Kidney capillary endothelial cell (primary cell): Measurements from ENCODE around the gene SHLD3.
A peak's percentile ranks its signal among the peaks of the same experiment; 100 is the strongest.
"Not testable (repeated sequence)": the region's sequence is repeated elsewhere in the genome, so short reads cannot be mapped to it uniquely, and the experiment has no call there.

ENCODE experiments used
- DNase-seq: peaks from one replicate; pipeline ENCODE4 v3.0.0-alpha.2; 2018; ENCODE audit warnings: low spot score

SHLD3 gene

DNA sequence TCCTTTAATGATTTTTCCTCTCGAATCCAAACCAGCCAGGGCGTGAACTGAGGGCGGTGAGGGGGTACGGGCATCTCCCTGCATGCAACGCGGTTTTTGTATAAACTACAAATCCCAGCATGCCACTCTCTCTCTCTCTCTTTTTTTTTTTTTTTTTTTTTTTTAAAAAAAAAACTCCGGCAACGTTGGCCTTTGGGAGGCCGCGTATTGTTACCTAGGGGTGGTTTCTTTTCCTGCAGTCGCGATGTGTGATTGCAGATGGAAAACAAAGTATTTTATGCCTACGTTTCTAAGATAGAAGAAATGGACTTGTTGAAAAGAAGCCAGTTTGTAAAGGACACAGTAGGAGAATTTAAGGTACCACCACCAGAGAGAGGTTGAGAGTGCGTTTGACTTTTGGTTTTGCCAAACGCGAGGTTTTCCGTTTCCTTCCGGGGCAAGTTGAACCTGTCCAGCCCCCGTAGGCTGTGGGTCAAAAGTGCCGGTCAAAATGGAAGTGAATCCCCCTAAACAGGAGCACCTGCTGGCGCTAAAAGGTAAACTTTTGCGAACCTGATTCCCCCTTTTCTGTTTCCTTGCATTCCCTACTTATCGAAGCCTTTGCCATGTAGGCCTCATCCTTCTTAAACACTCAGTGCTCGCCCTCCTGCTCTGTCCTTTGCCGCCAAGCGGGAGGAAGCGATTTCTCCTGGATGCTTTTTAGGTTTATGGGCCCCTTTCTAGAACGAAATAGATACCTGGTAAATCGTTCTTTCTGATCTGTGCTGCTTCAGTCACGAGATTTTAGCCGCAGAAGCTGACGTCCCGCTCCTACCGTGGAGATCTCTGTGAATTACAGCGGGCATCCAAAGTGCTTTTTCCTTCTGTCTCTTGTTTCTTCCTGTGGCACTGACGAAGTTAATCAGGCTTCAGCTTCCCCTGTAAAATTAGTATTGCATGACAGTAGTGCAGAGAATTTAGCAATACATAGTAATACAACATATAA is at the start of gene SHLD3, which contains the start of gene TRAPPC13:
SHLD3 (plus strand) TSS at position 457 of the 985 bp plus-strand sequence. CDS start 4,561 bp downstream, outside the sequence.
TRAPPC13 (plus strand) TSS at position 457 of the 985 bp plus-strand sequence; CDS start at position 491, 34 bp downstream.
- DNase-seq, result peak; percentile 76

GRCh38 chr5:65577141-65577540 is 47.7 kb upstream of the SHLD3 start:
- no peak for DNase-seq

GRCh38 chr5:65588694-65589093 is 36.1 kb upstream of the SHLD3 start:
- peak; percentile 10 for DNase-seq

GRCh38 chr5:65601761-65602160 is 23.1 kb upstream of the SHLD3 start:
- DNase-seq, result not testable (repeated sequence)

DNA sequence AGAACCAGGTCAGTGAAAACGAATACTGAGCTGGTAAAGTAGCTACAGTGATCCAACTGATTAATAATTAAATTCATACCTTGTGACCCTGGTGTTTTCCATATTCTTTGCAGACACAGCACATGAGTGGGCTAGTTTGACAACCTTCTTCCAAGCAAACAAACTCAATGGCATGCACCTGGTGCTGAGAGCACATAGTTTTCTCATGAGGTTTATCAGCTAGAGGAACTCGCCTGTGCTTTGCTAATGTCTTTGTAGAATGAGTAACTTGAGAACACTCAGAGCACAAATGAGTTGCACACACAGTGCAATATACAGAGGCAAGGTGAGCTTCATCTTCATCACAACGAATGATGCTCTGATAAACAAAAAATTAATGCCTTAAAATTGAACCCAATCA is 13.3 kb upstream of the SHLD3 start:
- no peak for DNase-seq

DNA sequence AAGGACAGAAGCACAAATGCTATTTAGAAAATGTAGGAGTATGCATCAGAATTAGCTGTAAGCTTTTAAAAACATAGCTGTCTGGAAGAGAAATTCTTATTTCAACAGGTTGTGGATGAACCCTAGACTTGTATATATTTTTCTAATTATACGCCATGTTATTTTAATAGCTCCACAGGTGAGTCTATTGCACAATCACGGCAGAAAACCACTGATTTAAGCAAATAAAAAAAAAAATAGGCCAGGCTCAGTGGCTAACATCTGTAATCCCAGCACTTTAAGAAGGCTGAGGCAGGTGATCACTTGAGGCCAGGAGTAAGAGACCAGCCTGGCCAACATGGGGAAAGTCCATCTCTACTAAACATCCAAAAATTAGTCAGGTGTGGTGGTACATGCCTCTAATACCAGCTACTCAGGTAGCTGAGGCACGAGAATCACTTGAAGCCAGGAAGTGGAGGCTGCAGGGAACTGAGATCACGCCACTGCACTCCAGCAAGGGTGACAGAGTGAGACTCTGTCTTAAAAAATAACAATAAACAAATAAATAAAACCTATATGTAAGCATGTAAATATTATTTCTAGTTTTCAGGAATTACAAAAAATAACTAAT is 12.4 kb upstream of the SHLD3 start:
- DNase-seq, result no peak

DNA sequence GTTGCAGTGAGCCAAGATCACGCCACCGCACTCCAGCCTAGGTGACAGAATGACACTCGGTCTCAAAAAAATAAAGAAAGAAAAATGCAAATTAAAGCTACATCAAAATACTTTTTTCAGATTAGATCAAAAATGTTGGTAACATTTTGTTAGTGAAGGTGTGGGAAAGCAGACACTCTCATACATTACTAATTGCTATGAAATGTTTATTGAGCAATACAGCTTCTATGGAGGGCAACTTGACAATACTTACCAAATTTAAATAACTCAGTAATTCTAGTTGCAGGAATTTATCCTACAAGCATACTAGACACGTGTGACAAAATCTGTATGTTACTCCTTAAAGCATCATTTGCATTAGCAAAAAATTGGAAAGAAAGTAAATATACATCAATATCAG is 4.8 kb upstream of the SHLD3 start:
- DNase-seq, result no peak

- not testable (repeated sequence) for DNase-seq
These were observed 2.9 kb upstream of the SHLD3 start for GRCh38 chr5:65621961-65622360.

GRCh38 chr5:65623482-65623881 is 1.3 kb upstream of the SHLD3 start:
- peak; percentile 1 for DNase-seq

DNA sequence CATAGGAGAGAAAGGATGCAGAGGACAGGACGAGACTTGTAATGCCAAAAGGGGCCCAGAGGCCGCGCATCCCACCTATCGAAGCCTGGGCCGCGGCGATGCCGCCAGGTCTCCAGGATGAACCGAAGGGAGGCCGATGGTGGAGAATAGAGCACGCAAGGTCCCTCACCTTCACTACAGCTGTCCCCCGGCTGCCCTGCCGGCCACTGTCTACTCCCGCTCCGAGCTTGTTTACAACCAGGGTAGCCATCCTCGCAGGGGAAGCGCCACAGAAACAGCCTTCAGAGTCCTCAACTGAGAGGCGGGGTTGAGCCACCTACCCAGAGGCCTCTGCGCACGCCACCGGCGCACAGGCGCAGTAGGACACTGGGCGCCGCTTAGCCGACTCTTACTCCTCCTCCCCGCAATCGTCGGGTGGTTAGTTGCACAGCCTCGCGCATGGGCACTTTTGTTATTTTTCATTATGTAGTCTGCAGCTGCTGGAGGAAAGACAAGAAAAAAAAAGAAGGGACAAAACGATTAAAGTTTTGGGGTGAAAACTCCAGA is 729 bp upstream of the SHLD3 start, which contains the start of gene TRIM23:
TRIM23 (minus strand) TSS at position 309 of the 546 bp plus-strand sequence; CDS start at position 250, 59 bp downstream.
- DNase-seq, result peak; percentile 95

DNA sequence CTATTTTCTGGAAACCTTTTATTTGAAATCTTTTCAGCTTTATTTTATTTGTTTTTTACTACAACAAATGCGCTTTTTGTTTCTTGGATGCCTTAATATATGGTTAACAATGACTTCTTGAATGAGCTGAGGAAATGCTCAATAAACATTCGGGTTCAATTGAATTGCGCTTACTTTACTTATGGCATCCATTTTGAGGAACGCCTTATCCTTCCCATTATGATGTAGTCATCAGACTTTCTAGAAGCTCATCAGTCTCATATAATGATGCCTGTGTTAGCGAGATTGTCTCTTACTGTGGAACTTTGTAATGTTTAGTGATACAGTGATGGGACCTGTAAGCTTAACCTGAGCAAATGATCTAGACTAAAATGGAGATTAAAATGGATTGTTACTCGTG is 916 bp downstream of the SHLD3 start:
- DNase-seq, result no peak

GRCh38 chr5:65630981-65631380 is 6.2 kb downstream of the SHLD3 start:
- no peak for DNase-seq

DNA sequence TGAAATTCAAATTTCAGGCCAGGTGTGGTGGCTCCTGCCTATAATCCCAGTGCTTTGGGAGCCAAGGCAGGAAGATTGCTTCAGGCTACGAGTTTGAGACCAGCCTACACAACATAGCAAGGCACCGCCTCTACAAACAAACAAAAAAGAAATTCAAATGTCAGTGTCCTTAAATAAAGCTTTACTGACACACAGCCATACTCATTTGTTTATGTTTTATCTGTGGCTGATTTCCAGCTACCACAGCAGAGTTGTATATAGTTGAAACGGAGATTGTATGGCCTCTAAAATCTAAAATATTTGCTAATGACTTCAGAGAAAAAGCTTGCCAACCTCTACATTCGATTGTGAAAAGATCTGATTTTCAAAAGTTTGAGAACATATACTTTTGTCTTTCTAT is 15.4 kb downstream of the SHLD3 start:
- DNase-seq, result no peak

- no peak for DNase-seq
These were observed 22.1 kb downstream of the SHLD3 start for GRCh38 chr5:65646938-65647337.

- no peak for DNase-seq
These were observed 23.1 kb downstream of the SHLD3 start for GRCh38 chr5:65647941-65648340.

DNA sequence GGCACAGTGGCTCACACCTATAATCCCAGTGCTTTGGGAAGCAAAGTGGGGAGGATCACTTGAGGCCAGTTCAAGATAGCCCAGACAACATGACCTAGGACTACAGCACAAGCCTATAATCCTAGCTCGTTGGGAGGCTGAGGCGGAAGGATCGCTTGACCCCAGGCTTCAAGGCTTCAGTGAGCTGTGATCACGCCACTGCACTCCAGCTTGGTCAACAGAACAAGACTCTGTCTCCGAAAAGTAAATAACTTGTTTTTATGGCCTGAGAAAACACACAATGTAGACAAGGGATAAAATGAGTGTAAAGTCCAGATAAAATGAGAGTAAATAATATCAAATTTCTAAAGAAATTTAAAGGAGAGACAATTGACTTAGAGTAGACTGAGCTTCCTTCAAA is 26.3 kb downstream of the SHLD3 start:
- no peak for DNase-seq

DNA sequence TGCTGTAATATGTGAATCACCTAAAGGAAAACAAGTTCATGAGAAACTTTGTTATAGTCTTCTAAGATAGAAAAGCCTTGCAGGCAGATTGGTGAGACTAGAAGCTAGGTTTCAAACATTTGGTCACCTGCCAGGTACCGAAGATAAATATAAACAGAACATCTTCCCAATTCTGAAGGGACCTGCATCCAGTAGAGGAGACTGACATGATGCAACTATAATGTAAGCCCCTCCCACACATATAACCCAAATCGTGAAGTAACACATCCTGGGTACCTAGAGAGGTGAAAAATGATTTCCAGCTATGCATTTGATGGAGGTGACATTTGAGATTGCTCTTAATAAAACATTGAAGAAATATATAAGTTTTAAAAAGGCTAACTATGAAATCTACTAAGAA is 29.9 kb downstream of the SHLD3 start:
- DNase-seq, result no peak

- peak; percentile 21 for DNase-seq
These were observed 39.1 kb downstream of the SHLD3 start for GRCh38 chr5:65663804-65664521.

GRCh38 chr5:65668696-65669095 is 43.9 kb downstream of the SHLD3 start:
- no peak for DNase-seq

- no peak for DNase-seq
These were observed 48.0 kb downstream of the SHLD3 start for GRCh38 chr5:65672796-65673195.

- DNase-seq, result no peak
These were observed 49.9 kb downstream of the SHLD3 start for GRCh38 chr5:65674749-65675148.

GRCh38 chr5:65676056-65676455 is 51.2 kb downstream of the SHLD3 start:
- not testable (repeated sequence) for DNase-seq
